ENCODE data around the gene FAM114A1. TPM values are rescaled to one million over a fixed set of nuclear protein-coding genes. Genes with fewer than 3 reads are reported as not detected.

Gene FAM114A1
- total RNA-seq, 2 experiments from 2014 or later, result not detected

DNA sequence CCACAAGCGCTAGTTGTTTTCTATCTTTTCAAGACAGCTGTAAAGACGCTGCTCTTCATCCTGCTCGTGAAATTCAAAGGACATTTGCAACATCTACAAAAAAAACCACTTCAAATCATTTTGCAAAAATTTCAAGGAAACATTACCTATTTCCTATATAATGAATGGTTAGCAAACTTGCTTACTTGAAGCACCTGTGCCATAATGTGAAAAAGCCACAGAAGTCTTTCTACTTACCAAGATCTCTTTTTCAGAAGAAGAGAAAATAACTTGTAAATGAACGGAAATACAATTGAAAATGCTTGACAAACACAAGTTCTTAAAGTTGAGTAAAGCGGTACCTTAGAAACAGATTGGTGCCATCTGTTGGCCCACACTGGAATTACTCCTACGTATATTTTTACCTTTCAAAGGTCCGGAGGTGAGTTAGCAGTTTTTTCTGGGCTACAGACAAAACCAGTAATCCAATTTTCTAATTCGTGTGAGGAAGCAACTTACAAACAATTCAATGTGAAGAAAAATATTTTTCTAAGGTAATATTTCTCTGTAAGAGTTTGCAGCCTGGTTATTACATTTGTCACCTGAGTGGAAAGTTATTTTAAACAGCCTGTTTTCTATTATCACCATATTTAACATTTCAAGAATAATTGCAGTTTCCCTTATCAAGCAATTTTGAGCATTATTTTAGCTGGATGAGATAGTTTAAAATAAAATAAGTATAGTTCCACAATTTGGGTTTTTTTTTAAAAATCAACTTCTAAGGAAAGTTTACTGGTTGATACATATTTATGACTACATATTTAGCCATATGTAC lies 10.9 kb upstream of the FAM114A1 start, which contains the start of gene TLR6:
Gene TLR6, minus strand, starts transcription at position 294 of the 814 bp plus-strand sequence. CDS start 27,344 bp downstream, outside the sequence.
- Histone ChIP-seq H3K27ac (ENCODE audit: low read depth in 1 of 2, low read length in 2 of 2) (peak within 1 kb of the TSS; percentile 40 to 44), H3K36me3 (ENCODE audit: insufficient read depth, low read length) (no peaks in the 10 kb centered on the region), H3K4me3 (ENCODE audit: low read length) (peak within 1 kb of the TSS; percentile 50), H3K9me3 (ENCODE audit: control insufficient read depth in 1 of 2, insufficient read depth in 1 of 2, low read length in 2 of 2) (no peaks in the 10 kb centered on the region), H3K4me1 (ENCODE audit: insufficient read depth, low read length) (peaks cover 18% of the 10 kb centered on the region), H3K27me3 (ENCODE audit: control insufficient read depth in 1 of 2, insufficient read depth in 2 of 2, low read length in 2 of 2) (no peaks in the 10 kb centered on the region)
- Mint-ChIP-seq H3K27ac (peak within 1 kb of the TSS; percentile 78), H3K9me3 (no peaks in the 10 kb centered on the region), H3K36me3 (ENCODE audit: low read depth) (no peaks in the 10 kb centered on the region), H3K4me3 (peak within 1 kb of the TSS; percentile 69), H3K27me3 (no peaks in the 10 kb centered on the region), H3K4me1 (ENCODE audit: low read depth) (peaks cover 38% of the 10 kb centered on the region)
- DNase-seq (peak in 13 of 14 experiments; percentile 31 to 87 (median 60)), ATAC-seq (ENCODE audit: poor library complexity) (peak; percentile 80)
- ChIA-PET CTCF (interaction anchor here (0.6 to 2.3 kb wide), 7 partner anchors 10 to 326 kb away, joined by 3 to 11 read pairs (median 3); partner anchors contain the start of genes TLR10 and WDR19), POLR2A (interaction anchor here (0.9 to 3.0 kb wide), 4 partner anchors 10 to 189 kb away, joined by 3 to 19 read pairs (median 5); partner anchors contain the start of gene TLR1)
- TF ChIP-seq, protein P1, sequence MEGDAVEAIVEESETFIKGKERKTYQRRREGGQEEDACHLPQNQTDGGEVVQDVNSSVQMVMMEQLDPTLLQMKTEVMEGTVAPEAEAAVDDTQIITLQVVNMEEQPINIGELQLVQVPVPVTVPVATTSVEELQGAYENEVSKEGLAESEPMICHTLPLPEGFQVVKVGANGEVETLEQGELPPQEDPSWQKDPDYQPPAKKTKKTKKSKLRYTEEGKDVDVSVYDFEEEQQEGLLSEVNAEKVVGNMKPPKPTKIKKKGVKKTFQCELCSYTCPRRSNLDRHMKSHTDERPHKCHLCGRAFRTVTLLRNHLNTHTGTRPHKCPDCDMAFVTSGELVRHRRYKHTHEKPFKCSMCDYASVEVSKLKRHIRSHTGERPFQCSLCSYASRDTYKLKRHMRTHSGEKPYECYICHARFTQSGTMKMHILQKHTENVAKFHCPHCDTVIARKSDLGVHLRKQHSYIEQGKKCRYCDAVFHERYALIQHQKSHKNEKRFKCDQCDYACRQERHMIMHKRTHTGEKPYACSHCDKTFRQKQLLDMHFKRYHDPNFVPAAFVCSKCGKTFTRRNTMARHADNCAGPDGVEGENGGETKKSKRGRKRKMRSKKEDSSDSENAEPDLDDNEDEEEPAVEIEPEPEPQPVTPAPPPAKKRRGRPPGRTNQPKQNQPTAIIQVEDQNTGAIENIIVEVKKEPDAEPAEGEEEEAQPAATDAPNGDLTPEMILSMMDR (IDR thresholded peaks at IDR 0.05), result peak; percentile 92
- intact Hi-C loops (cut with DNase I, micrococcal nuclease), result loop anchor here (1.0 to 10.0 kb wide), 5 partner anchors 52 to 794 kb away; partner anchors contain the start of gene TLR1 (in 1 of the 2)

- Mint-ChIP-seq H3K27ac (peak overlapping the region; percentile 78), H3K4me1 (ENCODE audit: low read depth) (peaks cover 38% of the 10 kb centered on the region), H3K27me3 (no peaks in the 10 kb centered on the region), H3K9me3 (no peaks in the 10 kb centered on the region), H3K36me3 (ENCODE audit: low read depth) (no peaks in the 10 kb centered on the region), H3K4me3 (peak overlapping the region; percentile 52)
- ChIA-PET CTCF (interaction anchor here (0.6 kb wide), 1 partner anchor 98 kb away, joined by 3 read pairs; no protein-coding TSS in a partner anchor), POLR2A (interaction anchor here (3.0 kb wide), 1 partner anchor 53 kb away, joined by 19 read pairs; the partner anchor contains the start of gene TLR1)
- intact Hi-C loops (cut with DNase I, micrococcal nuclease), result loop anchor here (2.0 to 10.0 kb wide), 4 partner anchors 53 to 795 kb away; partner anchors contain the start of gene TLR1 (in 1 of the 2)
- ATAC-seq (ENCODE audit: poor library complexity) (no peak), DNase-seq (peak in 4 of 14 experiments; percentile 39 to 67 (median 56))
- H3K4me1 ChIP-seq (ENCODE audit: insufficient read depth, low read length), result peaks cover 18% of the 10 kb centered on the region
- peak overlapping the region in 1 of 2 donors; percentile 40 for H3K27ac ChIP-seq (ENCODE audit: low read depth in 1 of 2, low read length in 2 of 2)
- no peaks in the 10 kb centered on the region for H3K9me3 ChIP-seq (ENCODE audit: control insufficient read depth in 1 of 2, insufficient read depth in 1 of 2, low read length in 2 of 2)
- no peaks in the 10 kb centered on the region for H3K27me3 ChIP-seq (ENCODE audit: control insufficient read depth in 1 of 2, insufficient read depth in 2 of 2, low read length in 2 of 2)
- H3K4me3 ChIP-seq (ENCODE audit: low read length), result no peak overlapping the region
- TF ChIP-seq, protein P1 (IDR thresholded peaks at IDR 0.05), result no peak
- no peaks in the 10 kb centered on the region for H3K36me3 ChIP-seq (ENCODE audit: insufficient read depth, low read length)
Observed at GRCh38 chr4:38857354-38858096, 10.1 kb upstream of the FAM114A1 start.

GRCh38 chr4:38858097-38858420 lies 9.5 kb upstream of the FAM114A1 start:
- POLR2A ChIA-PET, result no interaction called here
- Mint-ChIP-seq H3K27ac (peak overlapping the region; percentile 78), H3K4me1 (ENCODE audit: low read depth) (peaks cover 42% of the 10 kb centered on the region)

More at GRCh38 chr4:38858097-38858420, 9.5 kb upstream of the FAM114A1 start:
- ATAC-seq (ENCODE audit: poor library complexity) (no peak), DNase-seq (peak in 1 of 14 experiments; percentile 2)
- peaks cover 4% of the 10 kb centered on the region for H3K27me3 Mint-ChIP-seq
- H3K4me3 Mint-ChIP-seq, result peak overlapping the region; percentile 25
- intact Hi-C loops (cut with DNase I, micrococcal nuclease), result loop anchor here (5.0 to 10.0 kb wide), 3 partner anchors 681 to 796 kb away; no protein-coding TSS in a partner anchor
- Histone ChIP-seq H3K27me3 (ENCODE audit: control insufficient read depth in 1 of 2, insufficient read depth in 2 of 2, low read length in 2 of 2) (no peaks in the 10 kb centered on the region), H3K4me1 (ENCODE audit: insufficient read depth, low read length) (peaks cover 18% of the 10 kb centered on the region), H3K4me3 (ENCODE audit: low read length) (no peak overlapping the region), H3K36me3 (ENCODE audit: insufficient read depth, low read length) (no peaks in the 10 kb centered on the region), H3K9me3 (ENCODE audit: control insufficient read depth in 1 of 2, insufficient read depth in 1 of 2, low read length in 2 of 2) (no peaks in the 10 kb centered on the region), H3K27ac (ENCODE audit: low read depth in 1 of 2, low read length in 2 of 2) (peak overlapping the region in 1 of 2 donors; percentile 40)
- CTCF ChIA-PET, result no interaction called here
- H3K9me3 Mint-ChIP-seq, result no peaks in the 10 kb centered on the region
- TF ChIP-seq, protein P1 (IDR thresholded peaks at IDR 0.05), result no peak
- no peaks in the 10 kb centered on the region for H3K36me3 Mint-ChIP-seq (ENCODE audit: low read depth)

All from CD4-positive, alpha-beta T cell (primary cell).